Endometrial microvascular endothelial cells (primary cell): ENCODE measurements around the gene AGAP1. TPM values are rescaled to one million over a fixed set of nuclear protein-coding genes. Genes with fewer than 3 reads are reported as not detected.

Experiments
- in situ Hi-C: cut with HindIII; loops from 2 replicates; pipeline ENCODE4 v1.10.0; 2017; ENCODE audit warnings: low sequenced_read_pairs, low pct_unique_long_range_greater_than_20kb; ENCODE audit errors: inconsistent ontology term
- total RNA-seq: library from RNA; depleted of rRNA; stranded (reverse); fragments of >200 nt; gene quantifications from one replicate; pipeline ENCODE4 v1.2.3, GENCODE V29; 2015; ENCODE audit errors: inconsistent ontology term

AGAP1 gene
- total RNA-seq, 1 donor from 2014 or later: 19.4 TPM

- in situ Hi-C loops: no loop called here
Observed at GRCh38 chr2:236156095-236156859, 662.4 kb downstream of the AGAP1 start.

- in situ Hi-C loops: no loop called here
Observed at GRCh38 chr2:236156860-236157194, 663.0 kb downstream of the AGAP1 start.

- in situ Hi-C loops: no loop called here
Observed at GRCh38 chr2:236157366-236157765, 663.5 kb downstream of the AGAP1 start.

- in situ Hi-C loops: no loop called here
Observed at GRCh38 chr2:236157815-236158498, 664.1 kb downstream of the AGAP1 start.

DNA sequence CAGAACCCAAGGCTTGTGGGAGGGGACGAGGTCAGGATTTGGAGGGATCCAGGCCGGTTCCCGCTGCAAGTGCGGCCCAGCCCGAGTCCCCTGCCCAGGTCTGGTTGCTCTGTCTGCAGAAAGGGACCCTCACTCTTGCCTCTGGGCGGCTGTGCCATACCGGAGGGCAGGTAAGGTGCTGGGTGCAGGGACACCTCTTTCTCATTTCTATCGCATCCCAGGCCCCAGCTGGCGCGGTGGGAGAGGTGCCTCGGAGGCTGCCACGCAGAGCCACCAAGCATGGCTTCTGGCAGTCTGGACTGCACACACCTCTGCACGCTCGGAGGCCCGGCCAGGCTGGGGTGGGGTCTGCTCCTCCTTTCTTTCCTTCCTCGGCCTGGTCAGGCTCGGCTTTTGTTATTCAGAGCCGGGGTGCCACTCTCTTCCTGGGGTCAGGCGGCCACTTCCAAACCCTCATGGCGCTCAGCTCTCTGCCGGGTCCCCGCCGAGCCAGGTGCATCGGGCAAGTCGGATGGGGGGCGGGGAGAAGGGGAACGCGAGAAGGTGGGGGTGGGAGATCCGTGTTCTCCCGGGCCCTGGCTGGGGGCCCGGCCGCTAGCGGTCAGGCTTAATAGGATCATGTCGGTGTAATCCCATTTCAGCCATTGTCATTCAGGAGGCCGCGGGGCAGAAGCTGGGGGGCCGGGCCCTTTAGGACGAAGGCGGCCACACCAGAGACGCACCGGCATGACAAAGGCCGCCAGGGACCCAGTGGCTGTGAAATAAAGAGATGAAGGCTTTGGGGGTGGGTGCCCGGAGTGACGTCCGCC lies 665.3 kb downstream of the AGAP1 start:
- in situ Hi-C loops: no loop called here

DNA sequence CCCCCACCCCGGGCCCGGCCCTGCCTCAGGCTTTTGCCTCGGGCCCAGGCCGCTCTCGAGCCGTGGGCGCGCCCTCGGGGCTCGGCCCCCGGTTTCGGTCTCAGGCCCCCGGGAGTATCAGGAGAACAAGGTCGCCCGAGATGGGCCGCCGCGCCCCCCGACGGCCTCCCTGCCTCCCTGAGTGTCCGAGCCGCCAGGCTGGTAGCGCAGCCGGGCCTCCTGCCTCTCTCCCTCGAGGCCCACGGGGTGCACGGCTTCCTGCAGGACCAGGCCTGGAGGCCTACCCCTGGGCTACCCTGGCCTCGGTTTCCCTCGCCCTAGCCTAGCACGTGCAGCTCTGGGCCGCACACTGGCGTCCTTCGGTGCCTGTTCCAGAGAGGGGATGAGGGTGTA lies 665.9 kb downstream of the AGAP1 start:
- in situ Hi-C loops: no loop called here

DNA sequence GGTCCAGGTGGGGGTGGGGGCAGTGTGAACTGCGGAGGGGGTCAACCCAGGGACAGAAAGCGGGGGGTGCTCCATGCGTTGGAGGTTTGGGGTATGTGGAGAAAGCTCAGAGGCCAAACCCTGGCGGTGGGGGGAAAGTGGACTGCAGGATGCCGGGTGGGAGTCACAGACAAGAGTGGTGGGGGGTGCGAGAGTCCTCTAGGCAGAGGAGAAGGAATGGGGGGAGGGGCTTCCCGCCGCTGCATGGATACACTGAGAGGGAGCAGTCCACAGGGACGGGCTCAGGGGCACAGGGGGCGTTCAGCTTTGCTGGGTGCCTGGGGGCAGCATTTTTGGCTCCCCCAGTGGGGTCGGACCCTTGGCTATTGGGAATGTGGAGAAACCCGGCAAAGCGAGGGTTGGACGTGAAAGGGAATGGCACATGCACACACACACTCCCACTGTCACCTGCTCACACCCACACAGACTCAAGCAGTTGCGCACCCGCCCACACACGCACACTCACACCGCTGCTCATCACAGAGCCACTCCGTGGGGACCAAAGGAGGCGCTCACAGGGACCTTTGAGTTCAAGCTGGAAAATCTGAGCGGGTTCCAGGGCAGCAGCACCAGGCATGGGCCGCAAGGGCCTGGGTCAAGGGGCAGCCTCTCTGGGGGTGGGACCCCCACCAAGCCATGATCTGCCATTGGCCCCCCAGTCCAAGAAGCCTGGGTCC lies 666.7 kb downstream of the AGAP1 start:
- in situ Hi-C loops: no loop called here

GRCh38 chr2:236161082-236161462 lies 667.2 kb downstream of the AGAP1 start:
- in situ Hi-C loops: no loop called here

GRCh38 chr2:236161531-236161930 lies 667.7 kb downstream of the AGAP1 start:
- in situ Hi-C loops: no loop called here

DNA sequence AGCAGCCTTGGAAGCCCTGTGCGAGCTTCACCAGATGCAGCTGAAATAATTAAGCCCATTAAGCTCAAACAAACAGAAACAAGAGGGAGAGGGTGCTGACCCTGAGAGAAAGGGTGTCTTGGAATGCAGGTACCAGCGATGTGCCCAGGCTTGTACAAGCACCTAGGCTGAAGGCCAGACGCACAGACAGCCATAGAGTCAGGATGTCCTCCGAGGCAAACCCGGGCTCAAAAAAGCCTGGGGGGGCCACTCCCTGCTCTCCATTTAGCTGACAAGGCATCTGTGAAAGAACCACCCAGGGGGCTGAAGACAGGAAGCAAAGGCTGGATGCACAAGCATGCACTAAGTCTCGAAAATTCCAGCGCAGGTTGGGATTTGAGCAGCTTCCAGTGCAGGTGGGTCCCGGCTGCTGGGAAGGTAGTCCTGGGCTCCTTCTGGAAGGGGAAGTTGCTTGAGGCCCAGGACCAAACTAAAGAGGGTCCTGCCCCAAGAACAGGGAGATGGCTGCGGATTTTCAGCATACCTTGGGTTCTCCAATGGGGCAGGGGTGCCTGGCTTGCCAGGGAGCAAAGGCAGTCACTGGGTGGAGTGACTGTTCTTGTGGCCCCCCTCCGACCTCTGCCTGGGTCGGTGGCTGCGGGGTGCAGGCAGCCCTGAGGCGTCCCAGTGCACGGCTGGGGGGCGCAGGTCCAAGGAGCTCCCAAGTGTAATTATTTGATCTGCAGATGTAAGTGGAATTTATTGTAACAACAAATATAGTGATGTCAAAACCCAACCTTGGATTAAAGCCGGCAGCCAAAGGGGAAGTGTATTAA lies 668.4 kb downstream of the AGAP1 start:
- in situ Hi-C loops: no loop called here

DNA sequence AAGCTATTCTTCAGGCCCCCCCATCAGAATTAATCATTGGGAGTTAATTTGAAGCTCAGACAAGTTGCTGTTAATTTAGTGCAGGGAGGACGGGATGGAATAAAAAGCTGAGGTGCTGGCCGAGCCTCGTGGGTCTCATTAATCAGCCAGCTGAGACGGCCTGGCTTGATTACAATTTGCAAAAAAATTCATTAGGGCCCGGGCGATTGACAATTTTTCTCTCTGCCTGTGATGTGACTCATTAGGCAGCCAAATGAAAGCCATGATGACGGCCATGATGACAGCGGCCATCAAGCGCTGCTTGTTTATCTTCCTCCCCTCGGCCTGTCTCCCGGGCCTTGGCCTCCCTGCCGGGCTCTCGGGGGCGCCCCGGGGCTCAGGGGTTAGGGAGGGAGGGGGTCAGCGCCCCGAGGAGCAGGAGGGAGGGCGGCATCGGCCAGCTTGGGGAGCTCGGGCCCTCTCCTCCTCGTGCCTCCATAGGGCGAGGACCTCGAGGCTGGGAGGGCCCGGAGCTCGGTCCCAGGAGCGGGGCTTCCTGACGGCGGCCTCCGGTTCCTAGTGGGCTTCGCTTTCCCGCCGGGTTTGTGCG lies 669.1 kb downstream of the AGAP1 start:
- in situ Hi-C loops: no loop called here

GRCh38 chr2:236163471-236164200 lies 669.8 kb downstream of the AGAP1 start:
- in situ Hi-C loops: no loop called here

- in situ Hi-C loops: no loop called here
Observed at GRCh38 chr2:236164201-236164924, 670.5 kb downstream of the AGAP1 start.

GRCh38 chr2:236164925-236165841 lies 671.3 kb downstream of the AGAP1 start:
- in situ Hi-C loops: no loop called here

- in situ Hi-C loops: no loop called here
Observed at GRCh38 chr2:236165842-236166795, 672.3 kb downstream of the AGAP1 start.
